Esophagus muscularis mucosa (tissue), 3 donors: ENCODE data around the gene ITPRIP.

Experiments used
- POLR2A ChIP-seq: fragments of 450-650 bp; IDR thresholded peaks from one replicate; pipeline ENCODE4 v1.6.1; 2017; ENCODE audit warnings: antibody characterized with exemption, moderate library complexity, mild to moderate bottlenecking, low read depth
- TF ChIP-seq, protein P1 (sequence below), 3 experiments: fragments of 200-600 bp in 2 of 3; fragments of 450-650 bp in 1 of 3; sonication (generic) in 2 of 3; IDR thresholded peaks; one replicate each; pipeline ENCODE4 v1.5.1; 2017 to 2019; ENCODE audit warnings: antibody characterized with exemption in 3 of 3, mild to moderate bottlenecking in 2 of 3, moderate library complexity in 1 of 3

GRCh38 chr10:104315486-104315921 lies 22.8 kb downstream of the ITPRIP start:
- TF ChIP-seq, protein P1, sequence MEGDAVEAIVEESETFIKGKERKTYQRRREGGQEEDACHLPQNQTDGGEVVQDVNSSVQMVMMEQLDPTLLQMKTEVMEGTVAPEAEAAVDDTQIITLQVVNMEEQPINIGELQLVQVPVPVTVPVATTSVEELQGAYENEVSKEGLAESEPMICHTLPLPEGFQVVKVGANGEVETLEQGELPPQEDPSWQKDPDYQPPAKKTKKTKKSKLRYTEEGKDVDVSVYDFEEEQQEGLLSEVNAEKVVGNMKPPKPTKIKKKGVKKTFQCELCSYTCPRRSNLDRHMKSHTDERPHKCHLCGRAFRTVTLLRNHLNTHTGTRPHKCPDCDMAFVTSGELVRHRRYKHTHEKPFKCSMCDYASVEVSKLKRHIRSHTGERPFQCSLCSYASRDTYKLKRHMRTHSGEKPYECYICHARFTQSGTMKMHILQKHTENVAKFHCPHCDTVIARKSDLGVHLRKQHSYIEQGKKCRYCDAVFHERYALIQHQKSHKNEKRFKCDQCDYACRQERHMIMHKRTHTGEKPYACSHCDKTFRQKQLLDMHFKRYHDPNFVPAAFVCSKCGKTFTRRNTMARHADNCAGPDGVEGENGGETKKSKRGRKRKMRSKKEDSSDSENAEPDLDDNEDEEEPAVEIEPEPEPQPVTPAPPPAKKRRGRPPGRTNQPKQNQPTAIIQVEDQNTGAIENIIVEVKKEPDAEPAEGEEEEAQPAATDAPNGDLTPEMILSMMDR (IDR thresholded peaks at IDR 0.05): no peak
- no peak for TF ChIP-seq POLR2A
